T-helper 9 cell (primary cell): ENCODE results near the gene HNRNPLL.
A peak's percentile ranks its signal among the peaks of the same experiment; 100 is the strongest.
"Not testable (repeated sequence)": the region's sequence is repeated elsewhere in the genome, so short reads cannot be mapped to it uniquely, and the experiment has no call there.

ENCODE experiments used
- DNase-seq: peaks from one replicate; pipeline ENCODE4 v3.0.0-alpha.2; 2020
- total RNA-seq, 2 donors: gene quantifications; one replicate each; lab custom pipeline; 2026; lab: John Stamatoyannopoulos, UW

HNRNPLL gene
- total RNA-seq = 97.2 to 128 reads per million in 2 donors

DNA sequence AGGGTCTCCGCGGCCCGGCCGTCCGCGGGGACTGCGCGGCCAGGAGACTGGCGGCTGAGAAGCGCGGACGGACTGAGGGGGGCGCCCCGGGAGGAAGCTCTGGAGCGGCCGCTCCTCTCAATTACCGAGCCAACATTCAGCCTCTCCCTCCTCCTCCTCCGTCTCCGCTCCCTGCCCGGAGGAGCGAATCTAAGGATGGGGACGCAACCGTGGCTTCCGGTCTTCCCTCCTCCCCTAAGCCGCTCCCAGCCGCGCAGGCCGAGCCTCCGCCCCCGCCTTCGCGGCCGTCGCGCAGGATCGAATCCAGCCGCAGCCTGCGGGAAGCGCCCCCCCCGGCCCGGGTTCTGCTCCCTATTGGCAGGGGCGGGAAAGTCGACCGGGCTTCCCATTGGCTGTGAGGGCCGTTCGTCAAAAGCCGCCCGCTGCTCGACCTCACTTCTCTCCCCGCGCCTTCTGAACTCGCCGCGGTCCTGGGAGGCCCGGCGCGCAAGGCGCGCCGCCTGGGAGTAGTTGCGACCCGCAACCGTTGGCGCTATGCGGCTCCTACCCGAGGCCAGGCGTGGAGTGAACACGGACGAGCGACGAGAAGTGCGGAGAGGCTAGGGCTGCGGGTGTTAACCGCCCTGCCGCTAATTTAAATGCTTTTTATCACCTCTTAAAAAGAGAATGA, at the start of gene HNRNPLL:
HNRNPLL (minus strand) TSS at position 197 of the 670 bp plus-strand sequence. CDS start 302 bp downstream, outside the sequence.
- DNase-seq = peak; percentile 93

DNA sequence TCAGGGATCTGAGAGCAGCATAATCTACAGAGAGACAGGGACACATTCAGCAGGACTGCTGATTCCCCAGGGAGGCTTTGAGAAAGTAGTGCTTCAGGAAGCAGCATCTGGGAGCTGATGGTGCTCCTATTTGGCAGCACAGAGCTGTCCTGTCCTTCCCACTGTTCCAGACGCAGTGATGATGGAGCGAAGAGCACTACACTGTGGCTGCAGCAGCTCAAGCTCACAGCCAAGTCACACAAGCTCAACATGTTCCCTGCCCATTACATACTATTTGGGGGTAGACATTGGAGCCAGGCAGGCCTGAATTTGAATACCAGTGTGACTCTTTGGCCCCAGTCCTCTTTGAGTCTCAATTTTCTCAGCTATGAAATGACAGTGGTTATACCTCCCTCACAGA, 48.0 kb upstream of the HNRNPLL start:
- no peak for DNase-seq

DNA sequence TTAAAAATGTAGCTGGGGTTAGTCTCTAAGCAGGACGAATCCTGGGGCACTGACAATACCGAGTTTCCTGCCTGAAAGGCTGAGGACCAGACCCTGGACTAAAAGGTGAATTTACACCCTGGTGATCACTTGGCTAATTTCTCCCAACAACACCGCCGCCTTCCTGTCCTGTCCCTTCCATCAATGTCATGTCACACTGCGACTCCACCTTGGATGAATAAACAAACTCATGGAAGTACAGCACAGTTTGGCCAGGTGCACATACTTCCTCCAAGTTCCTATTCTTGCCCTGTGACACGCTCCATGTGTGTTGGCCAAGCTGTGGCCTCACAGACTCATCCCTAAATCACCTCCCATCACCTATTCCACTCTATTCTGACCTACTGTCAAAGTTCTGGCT, 47.3 kb upstream of the HNRNPLL start:
- DNase-seq = no peak

DNA sequence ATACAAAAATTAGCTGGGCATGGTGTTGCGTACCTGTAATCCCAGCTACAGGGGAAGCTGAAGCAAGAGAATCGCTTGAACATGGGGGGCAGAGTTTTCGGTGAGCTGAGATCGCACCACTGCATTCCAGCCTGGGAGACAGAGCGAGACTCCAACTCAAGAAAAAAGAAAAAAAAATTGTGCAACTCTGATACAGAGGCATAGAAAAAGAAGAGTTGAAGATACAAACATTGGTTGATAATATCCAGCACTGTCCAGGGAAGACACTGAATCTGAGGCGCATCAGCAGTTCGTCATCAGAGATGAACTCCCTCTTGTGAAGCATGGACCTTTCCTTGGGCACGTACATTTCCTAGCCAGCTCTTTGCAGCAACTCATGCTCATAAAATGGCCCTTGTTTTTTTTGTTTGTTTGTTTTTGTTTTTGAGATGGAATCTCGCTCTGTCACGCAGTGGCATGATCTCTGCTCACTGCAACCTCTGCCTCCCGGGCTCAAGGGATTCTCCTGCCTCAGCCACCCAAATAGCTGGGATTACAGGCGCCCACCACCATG, 46.5 kb upstream of the HNRNPLL start:
- DNase-seq = no peak

DNA sequence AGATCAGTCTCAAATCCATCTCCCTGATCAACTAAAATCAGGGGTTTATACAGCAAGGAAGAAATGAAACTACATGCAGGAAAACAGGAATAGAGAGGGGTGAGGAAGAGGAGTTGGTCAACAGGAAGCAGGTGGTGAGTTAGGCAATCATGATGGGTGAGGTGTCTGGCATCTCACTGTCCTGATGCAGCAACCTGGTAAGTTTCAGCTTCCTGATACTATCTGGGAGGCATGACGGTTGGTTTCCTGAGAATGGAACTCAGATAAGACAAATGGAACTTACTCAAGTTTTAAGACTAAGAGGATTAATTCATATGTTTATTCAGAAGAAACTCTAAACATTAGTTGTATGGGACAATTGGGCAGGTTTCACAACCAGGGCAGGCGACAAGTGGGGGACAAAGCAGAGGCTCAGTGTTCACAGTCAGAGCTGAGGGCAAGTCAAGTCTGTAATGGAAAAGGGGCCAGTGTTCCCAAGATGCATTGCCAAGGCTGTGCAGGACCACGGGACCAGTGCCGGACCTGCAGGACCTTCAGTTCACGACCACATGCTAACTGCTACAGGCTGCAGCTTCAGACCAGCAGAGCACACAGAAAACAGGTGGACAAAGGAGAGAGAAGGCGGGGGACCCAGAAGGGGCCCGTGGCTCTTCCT, 45.5 kb upstream of the HNRNPLL start:
- no peak for DNase-seq

GRCh38 chr2:38643683-38644511, 41.2 kb upstream of the HNRNPLL start:
- not testable (repeated sequence) for DNase-seq

DNA sequence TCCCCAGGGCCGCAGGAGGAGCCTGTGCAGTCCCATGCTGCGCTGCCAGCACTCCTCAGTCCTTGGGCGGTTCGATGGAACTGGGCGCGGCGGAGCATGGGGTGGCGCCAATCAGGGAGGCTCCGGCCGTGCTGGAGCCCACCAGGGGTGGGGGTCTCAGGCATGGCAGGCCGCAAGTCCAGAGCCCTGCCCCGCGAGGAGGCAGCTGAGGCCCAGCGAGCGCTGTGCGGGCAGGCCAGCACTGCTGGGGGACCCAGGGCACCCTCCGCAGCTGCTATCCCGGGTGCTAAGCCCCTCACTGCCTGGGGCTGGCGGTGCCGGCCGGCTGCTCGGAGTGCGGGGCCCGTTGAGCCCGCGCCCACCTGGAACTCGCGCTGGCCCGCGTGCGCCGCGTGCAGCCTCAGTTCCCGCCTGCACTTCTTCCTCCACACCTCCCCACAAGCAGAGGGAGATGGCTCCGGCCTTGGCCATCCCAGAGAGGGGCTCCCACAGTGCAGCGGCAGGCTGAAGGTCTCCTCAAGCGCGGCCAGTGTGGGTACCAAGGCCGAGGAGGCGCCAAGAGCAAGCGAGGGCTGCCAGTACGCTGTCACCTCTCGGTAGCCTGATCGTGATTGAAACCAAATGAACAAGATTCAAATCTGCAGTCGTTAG, 40.4 kb upstream of the HNRNPLL start:
- DNase-seq = no peak

DNA sequence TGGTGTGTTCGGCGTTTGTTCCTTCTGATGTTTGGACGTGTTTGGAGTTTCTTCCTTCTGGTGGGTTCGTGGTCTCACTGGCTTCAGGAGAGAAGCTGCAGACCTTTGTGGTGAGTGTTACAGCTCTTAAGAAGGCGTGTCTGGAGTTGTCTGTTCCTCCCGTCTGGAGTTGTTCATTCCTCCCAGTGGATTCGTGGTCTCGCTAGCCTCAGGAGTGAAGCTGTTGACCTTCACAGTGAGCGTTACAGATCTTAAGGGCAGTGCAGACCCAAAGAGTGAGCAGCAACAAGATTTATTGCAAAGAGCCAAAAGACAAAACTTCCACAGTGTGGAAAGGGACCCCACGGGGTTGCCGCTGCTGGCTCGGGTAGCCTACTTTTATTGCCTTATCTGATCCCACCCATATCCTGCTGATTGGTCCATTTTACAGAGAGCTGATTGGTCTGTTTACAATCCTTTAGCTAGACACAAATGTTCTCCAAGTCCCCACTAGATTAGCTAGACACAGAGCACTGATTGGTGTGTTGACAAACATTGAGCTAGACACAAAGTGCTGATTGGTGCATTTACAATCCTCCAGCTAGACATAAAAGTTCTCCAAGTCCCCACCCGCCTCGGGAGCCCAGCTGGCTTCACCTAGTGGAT, 39.8 kb upstream of the HNRNPLL start:
- not testable (repeated sequence) for DNase-seq

- DNase-seq = no peak
Observed at GRCh38 chr2:38636069-38636468, 33.3 kb upstream of the HNRNPLL start.

DNA sequence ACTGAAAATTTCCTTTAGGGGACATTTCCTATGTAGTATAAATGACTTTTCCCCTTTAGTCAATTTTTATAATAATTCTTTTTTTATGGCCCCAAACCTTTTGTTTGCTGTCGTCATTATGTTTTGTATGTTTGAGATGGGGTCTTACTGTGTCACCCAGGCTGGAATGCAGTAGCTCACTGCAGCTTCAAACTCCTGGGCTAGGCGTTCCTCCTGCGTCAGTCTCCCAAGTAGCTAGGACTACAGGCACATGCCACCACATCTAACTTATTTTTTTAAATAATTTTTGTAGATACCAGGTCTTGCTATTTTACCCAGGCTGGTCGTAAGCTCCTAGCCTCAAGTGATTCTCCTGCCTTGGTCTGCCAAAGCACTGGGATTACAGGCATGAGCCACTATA, 32.4 kb upstream of the HNRNPLL start:
- no peak for DNase-seq

- DNase-seq = no peak
Observed at GRCh38 chr2:38634684-38635083, 32.0 kb upstream of the HNRNPLL start.

DNA sequence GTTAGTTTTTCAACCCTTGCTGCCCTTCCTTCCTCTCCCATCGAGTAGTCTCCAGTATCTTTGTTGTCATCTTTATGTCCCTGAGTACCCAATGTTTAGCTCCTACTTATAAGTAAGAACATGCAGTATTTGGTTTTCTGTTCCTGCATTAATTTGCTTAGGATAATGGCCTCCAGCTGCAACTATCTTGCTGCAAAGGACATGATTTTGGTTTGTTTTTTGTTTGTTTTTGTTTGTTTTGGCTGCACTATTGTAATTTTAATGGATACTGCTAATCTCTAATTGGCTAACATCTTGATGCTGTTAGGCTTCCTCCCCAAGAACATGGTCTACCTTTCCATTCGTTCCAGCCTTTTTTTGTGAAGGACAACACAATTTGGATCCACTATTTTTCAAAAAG, 31.2 kb upstream of the HNRNPLL start:
- DNase-seq = no peak

GRCh38 chr2:38632980-38633379, 30.3 kb upstream of the HNRNPLL start:
- DNase-seq = no peak

DNA sequence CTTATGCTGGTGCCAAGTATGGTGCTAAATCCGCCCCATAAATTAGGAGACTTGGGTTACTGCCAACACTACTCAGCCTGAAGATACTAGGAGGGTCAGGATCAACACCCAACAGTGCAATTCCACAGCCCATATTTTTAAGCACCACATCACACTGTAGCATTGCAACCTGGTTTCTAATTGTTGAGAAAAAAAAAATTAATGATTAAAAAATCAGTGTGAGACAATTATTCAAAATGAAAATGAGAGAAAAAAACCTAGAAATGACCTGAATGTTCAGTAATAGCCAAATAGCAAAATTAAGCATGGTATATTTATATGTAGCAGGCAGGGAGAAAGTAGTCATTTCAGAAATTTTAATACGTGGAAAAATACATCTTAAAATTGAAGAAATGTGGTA, 29.2 kb upstream of the HNRNPLL start:
- no peak for DNase-seq

DNA sequence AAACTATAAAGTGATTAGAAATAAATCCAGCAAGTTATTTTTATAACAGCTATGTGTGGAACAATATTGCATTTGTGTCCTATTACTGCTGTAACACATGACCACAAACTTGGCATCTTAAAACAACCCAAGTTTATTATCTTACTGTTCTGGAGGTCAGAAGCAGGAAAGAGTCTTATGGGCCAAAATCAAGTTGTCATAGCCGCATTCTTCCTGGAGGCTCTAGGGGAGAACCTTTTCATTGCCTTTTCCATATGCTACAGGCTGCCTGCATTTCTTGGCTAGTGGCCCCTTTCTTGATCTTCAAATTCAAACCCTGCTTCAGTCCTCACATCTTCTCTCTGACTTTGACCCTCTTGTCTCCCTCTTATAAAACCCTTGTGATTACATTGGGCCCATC, 27.0 kb upstream of the HNRNPLL start:
- no peak for DNase-seq

- no peak for DNase-seq
Observed at GRCh38 chr2:38627391-38627790, 24.7 kb upstream of the HNRNPLL start.

- DNase-seq = peak; percentile 24
Observed at GRCh38 chr2:38626326-38627035, 23.8 kb upstream of the HNRNPLL start.

DNA sequence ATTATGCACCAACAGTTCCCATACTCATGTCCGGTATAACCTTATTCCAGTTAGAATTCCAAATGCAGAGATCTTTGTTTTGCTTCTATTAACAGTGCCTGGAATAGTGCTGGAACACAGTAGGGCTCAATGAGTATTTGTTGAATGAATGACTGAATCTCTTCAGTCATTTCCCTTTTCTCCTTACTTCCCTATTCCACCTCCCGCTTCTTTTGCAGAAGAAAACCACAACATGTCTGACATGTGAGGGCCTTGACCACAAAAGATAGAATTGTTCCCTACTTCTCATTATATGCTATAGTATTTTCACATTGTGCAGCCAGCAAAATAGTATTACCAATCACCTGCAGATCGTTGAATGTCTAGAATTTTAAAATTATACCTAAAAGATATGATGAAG, 19.5 kb upstream of the HNRNPLL start:
- no peak for DNase-seq

- no peak for DNase-seq
Observed at GRCh38 chr2:38621018-38621417, 18.3 kb upstream of the HNRNPLL start.

- no peak for DNase-seq
Observed at GRCh38 chr2:38620282-38620977, 17.7 kb upstream of the HNRNPLL start.
